ENCODE data around the gene GRAP2.

The GRAP2 gene

GRCh38 chr22:39926753-39927152, 25.9 kb downstream of the GRAP2 start:
- Histone ChIP-seq H3K9ac (ENCODE audit: low read depth, low read length) (no peak overlapping the region), H3K4me1 (ENCODE audit: control insufficient read depth, insufficient read depth, low read length) (no peaks in the 10 kb centered on the region; the same call in 1 of the 2 replicates), H3K4me3 (ENCODE audit: low read depth, low read length) (no peak overlapping the region)

GRCh38 chr22:39927544-39927943, 26.7 kb downstream of the GRAP2 start:
- Histone ChIP-seq H3K27ac (ENCODE audit: low read depth, low read length) (no peak overlapping the region), H3K27me3 (ENCODE audit: control insufficient read depth, insufficient read depth, low read length) (no peaks in the 10 kb centered on the region)

More at GRCh38 chr22:39926753-39927152, 25.9 kb downstream of the GRAP2 start:
- Histone ChIP-seq H3K27me3 (ENCODE audit: control insufficient read depth, insufficient read depth, low read length) (no peaks in the 10 kb centered on the region), H3K9me3 (ENCODE audit: control insufficient read depth, insufficient read depth, low read length) (no peaks in the 10 kb centered on the region), H3K36me3 (ENCODE audit: control insufficient read depth, insufficient read depth, low read length) (no peaks in the 10 kb centered on the region), H3K27ac (ENCODE audit: low read depth, low read length) (no peak overlapping the region)

GRCh38 chr22:39928536-39929520, 27.9 kb downstream of the GRAP2 start:
- Histone ChIP-seq H3K27me3 (ENCODE audit: control insufficient read depth, insufficient read depth, low read length) (no peaks in the 10 kb centered on the region), H3K4me3 (ENCODE audit: low read depth, low read length) (no peak overlapping the region), H3K27ac (ENCODE audit: low read depth, low read length) (no peak overlapping the region), H3K36me3 (ENCODE audit: control insufficient read depth, insufficient read depth, low read length) (no peaks in the 10 kb centered on the region), H3K9me3 (ENCODE audit: control insufficient read depth, insufficient read depth, low read length) (no peaks in the 10 kb centered on the region), H3K9ac (ENCODE audit: low read depth, low read length) (no peak overlapping the region), H3K4me1 (ENCODE audit: control insufficient read depth, insufficient read depth, low read length) (peaks cover 7% of the 10 kb centered on the region)

More at GRCh38 chr22:39927544-39927943, 26.7 kb downstream of the GRAP2 start:
- no peaks in the 10 kb centered on the region for H3K36me3 ChIP-seq (ENCODE audit: control insufficient read depth, insufficient read depth, low read length)
- H3K4me1 ChIP-seq (ENCODE audit: control insufficient read depth, insufficient read depth, low read length): no peaks in the 10 kb centered on the region; the same call in 1 of the 2 replicates
- no peak overlapping the region for H3K9ac ChIP-seq (ENCODE audit: low read depth, low read length)
- H3K4me3 ChIP-seq (ENCODE audit: low read depth, low read length): no peak overlapping the region
- no peaks in the 10 kb centered on the region for H3K9me3 ChIP-seq (ENCODE audit: control insufficient read depth, insufficient read depth, low read length)

DNA sequence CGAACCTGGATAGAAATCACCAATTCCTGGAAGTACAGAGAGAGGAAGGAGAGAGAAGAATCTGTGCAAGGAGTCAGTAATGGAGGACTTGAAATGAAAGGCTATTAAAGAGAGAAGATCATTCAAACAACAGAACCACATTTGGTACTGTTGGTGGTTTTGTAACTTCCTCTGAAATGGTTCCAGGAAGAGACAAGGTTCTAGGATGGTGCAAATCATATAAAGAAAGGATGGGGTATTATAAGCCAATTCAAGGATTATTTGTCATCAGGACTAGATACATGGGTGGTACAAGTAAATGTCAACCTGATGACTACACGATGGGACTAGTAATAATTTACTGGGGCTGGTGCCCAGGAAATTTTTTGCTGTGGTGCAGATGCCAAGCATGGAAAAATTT, 30.4 kb downstream of the GRAP2 start:
- no peaks in the 10 kb centered on the region for H3K27me3 ChIP-seq (ENCODE audit: control insufficient read depth, insufficient read depth, low read length)
- no peak overlapping the region for H3K9ac ChIP-seq (ENCODE audit: low read depth, low read length)

DNA sequence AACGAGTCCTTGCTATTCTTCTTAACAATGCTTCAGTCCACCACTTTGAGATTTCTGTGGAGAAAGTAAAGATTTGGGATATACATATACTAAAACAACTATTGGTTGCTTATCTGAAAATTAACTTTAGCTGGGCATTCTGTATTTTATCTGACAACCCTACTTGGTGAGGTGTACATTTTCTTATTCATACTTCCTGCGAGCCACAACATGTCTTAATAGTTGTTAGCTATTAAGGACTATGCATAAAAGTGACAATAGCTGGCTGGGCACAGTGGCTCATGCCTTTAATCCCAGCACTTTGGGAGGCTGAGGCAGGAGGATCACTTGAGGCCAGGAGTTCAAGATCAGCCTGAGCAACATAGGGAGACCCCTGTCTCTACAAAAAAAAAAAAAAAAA, 31.3 kb downstream of the GRAP2 start:
- Histone ChIP-seq H3K9me3 (ENCODE audit: control insufficient read depth, insufficient read depth, low read length) (no peaks in the 10 kb centered on the region), H3K36me3 (ENCODE audit: control insufficient read depth, insufficient read depth, low read length) (no peaks in the 10 kb centered on the region), H3K4me1 (ENCODE audit: control insufficient read depth, insufficient read depth, low read length) (peaks cover 31% of the 10 kb centered on the region), H3K4me3 (ENCODE audit: low read depth, low read length) (no peak overlapping the region), H3K9ac (ENCODE audit: low read depth, low read length) (no peak overlapping the region), H3K27me3 (ENCODE audit: control insufficient read depth, insufficient read depth, low read length) (no peaks in the 10 kb centered on the region), H3K27ac (ENCODE audit: low read depth, low read length) (no peak overlapping the region)

More for the DNA sequence above, 30.4 kb downstream of the GRAP2 start:
- Histone ChIP-seq H3K36me3 (ENCODE audit: control insufficient read depth, insufficient read depth, low read length) (no peaks in the 10 kb centered on the region), H3K4me1 (ENCODE audit: control insufficient read depth, insufficient read depth, low read length) (peaks cover 24% of the 10 kb centered on the region), H3K9me3 (ENCODE audit: control insufficient read depth, insufficient read depth, low read length) (no peaks in the 10 kb centered on the region), H3K4me3 (ENCODE audit: low read depth, low read length) (no peak overlapping the region), H3K27ac (ENCODE audit: low read depth, low read length) (no peak overlapping the region)

GRCh38 chr22:39932918-39933649, 32.2 kb downstream of the GRAP2 start:
- no peak overlapping the region for H3K27ac ChIP-seq (ENCODE audit: low read depth, low read length)
- no peaks in the 10 kb centered on the region for H3K9me3 ChIP-seq (ENCODE audit: control insufficient read depth, insufficient read depth, low read length)
- no peaks in the 10 kb centered on the region for H3K36me3 ChIP-seq (ENCODE audit: control insufficient read depth, insufficient read depth, low read length)
- H3K4me1 ChIP-seq (ENCODE audit: control insufficient read depth, insufficient read depth, low read length): peaks cover 31% of the 10 kb centered on the region
- H3K27me3 ChIP-seq (ENCODE audit: control insufficient read depth, insufficient read depth, low read length): no peaks in the 10 kb centered on the region
- H3K4me3 ChIP-seq (ENCODE audit: low read depth, low read length): no peak overlapping the region
- no peak overlapping the region for H3K9ac ChIP-seq (ENCODE audit: low read depth, low read length)

- Histone ChIP-seq H3K4me1 (ENCODE audit: control insufficient read depth, insufficient read depth, low read length) (peaks cover 31% of the 10 kb centered on the region), H3K9ac (ENCODE audit: low read depth, low read length) (no peak overlapping the region), H3K4me3 (ENCODE audit: low read depth, low read length) (no peak overlapping the region), H3K36me3 (ENCODE audit: control insufficient read depth, insufficient read depth, low read length) (no peaks in the 10 kb centered on the region), H3K9me3 (ENCODE audit: control insufficient read depth, insufficient read depth, low read length) (no peaks in the 10 kb centered on the region), H3K27ac (ENCODE audit: low read depth, low read length) (no peak overlapping the region), H3K27me3 (ENCODE audit: control insufficient read depth, insufficient read depth, low read length) (no peaks in the 10 kb centered on the region)
These were observed 32.9 kb downstream of the GRAP2 start for GRCh38 chr22:39933741-39934140.

DNA sequence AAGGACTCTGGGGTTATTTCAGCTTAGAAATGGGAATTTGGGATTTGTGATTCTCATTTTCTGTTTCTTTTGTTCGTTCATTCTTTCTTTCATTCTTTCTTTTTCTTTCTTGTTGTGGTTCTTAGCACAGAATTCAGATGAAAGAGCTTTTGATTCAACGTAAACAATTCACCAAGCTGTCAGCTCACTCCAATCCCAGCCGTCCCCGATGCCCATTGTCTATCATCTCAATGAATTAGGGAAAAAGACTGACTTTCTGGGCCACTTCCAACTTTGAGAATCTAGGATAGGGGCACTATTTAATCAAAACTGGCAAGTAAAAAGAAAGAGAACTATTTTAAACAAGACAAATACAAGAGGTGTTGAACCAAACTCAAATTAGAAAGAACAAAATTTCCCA, 34.2 kb downstream of the GRAP2 start:
- H3K36me3 ChIP-seq (ENCODE audit: control insufficient read depth, insufficient read depth, low read length): no peaks in the 10 kb centered on the region
- H3K4me3 ChIP-seq (ENCODE audit: low read depth, low read length): no peak overlapping the region
- no peak overlapping the region for H3K9ac ChIP-seq (ENCODE audit: low read depth, low read length)
- H3K4me1 ChIP-seq (ENCODE audit: control insufficient read depth, insufficient read depth, low read length): peaks cover 33% of the 10 kb centered on the region
- no peak overlapping the region for H3K27ac ChIP-seq (ENCODE audit: low read depth, low read length)
- no peaks in the 10 kb centered on the region for H3K27me3 ChIP-seq (ENCODE audit: control insufficient read depth, insufficient read depth, low read length)
- H3K9me3 ChIP-seq (ENCODE audit: control insufficient read depth, insufficient read depth, low read length): no peaks in the 10 kb centered on the region

- H3K27me3 ChIP-seq (ENCODE audit: control insufficient read depth, insufficient read depth, low read length): no peaks in the 10 kb centered on the region
- H3K4me3 ChIP-seq (ENCODE audit: low read depth, low read length): no peak overlapping the region
- H3K36me3 ChIP-seq (ENCODE audit: control insufficient read depth, insufficient read depth, low read length): no peaks in the 10 kb centered on the region
- no peak overlapping the region for H3K9ac ChIP-seq (ENCODE audit: low read depth, low read length)
- H3K9me3 ChIP-seq (ENCODE audit: control insufficient read depth, insufficient read depth, low read length): no peaks in the 10 kb centered on the region
- peaks cover 38% of the 10 kb centered on the region for H3K4me1 ChIP-seq (ENCODE audit: control insufficient read depth, insufficient read depth, low read length)
- H3K27ac ChIP-seq (ENCODE audit: low read depth, low read length): no peak overlapping the region
These were observed 34.7 kb downstream of the GRAP2 start for GRCh38 chr22:39935612-39936011.

- peaks cover 49% of the 10 kb centered on the region for H3K4me1 ChIP-seq (ENCODE audit: control insufficient read depth, insufficient read depth, low read length)
- no peak overlapping the region for H3K4me3 ChIP-seq (ENCODE audit: low read depth, low read length)
- no peak overlapping the region for H3K27ac ChIP-seq (ENCODE audit: low read depth, low read length)
- H3K27me3 ChIP-seq (ENCODE audit: control insufficient read depth, insufficient read depth, low read length): no peaks in the 10 kb centered on the region
- H3K36me3 ChIP-seq (ENCODE audit: control insufficient read depth, insufficient read depth, low read length): no peaks in the 10 kb centered on the region
- no peak overlapping the region for H3K9ac ChIP-seq (ENCODE audit: low read depth, low read length)
- no peaks in the 10 kb centered on the region for H3K9me3 ChIP-seq (ENCODE audit: control insufficient read depth, insufficient read depth, low read length)
These were observed 35.8 kb downstream of the GRAP2 start for GRCh38 chr22:39936523-39937145.
